NK-92 (cell line): Measurements from ENCODE around the gene ERICH4.
"Not testable (repeated sequence)": the region's sequence is repeated elsewhere in the genome, so short reads cannot be mapped to it uniquely, and the experiment has no call there.

ENCODE experiments used
- DNase-seq: peaks from one replicate; lab custom pipeline; 2025; ENCODE audit not compliant: unreplicated experiment; lab: John Stamatoyannopoulos, UW

The ERICH4 gene, protein sequence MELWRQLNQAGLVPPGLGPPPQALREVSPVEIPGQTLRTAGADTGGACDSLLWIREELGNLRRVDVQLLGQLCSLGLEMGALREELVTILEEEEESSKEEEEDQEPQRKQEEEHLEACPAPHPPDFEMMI

DNA sequence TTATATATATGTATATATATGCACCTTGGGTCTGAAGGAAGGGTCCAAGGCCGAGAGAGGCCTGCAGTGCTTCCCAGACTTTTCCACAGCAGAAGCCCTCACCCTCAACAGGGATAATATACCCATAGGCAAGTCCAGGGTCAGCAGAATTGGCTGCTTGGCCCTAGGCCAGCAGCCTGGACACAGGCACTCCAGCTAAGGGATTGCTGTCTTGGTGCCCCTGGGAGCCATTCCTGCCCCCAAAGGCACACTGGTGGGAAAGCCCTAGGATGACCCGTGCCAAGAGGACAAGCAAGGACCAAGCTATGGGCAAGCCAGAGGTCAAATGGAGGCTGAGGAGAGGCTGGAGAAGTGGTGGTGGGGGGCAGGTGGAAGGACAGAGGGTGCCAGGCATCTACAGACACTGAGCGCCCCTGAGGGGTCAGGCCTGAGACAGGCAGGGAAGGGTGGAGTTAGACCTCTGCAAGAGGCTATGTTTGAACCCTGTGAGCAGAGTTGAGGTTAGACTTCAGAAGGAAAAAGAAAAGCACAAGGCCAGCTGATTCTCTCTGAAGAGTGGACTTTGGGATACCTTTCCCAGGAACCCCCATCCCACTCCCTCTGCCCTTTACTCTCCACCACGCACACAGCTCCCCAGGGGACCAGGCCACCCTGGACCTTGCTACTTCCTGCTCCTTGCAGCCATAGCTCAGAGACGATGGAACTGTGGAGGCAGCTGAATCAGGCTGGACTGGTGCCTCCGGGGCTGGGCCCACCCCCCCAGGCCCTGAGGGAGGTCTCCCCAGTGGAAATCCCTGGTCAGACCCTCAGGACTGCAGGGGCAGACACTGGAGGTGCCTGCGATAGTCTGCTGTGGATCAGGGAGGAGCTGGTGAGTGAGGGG lies at the start of gene ERICH4:
Gene ERICH4, plus strand, starts transcription at position 684 of the 883 bp plus-strand sequence. Its CDS starts 14 bp downstream, at position 698.
- DNase-seq = no peak

DNA sequence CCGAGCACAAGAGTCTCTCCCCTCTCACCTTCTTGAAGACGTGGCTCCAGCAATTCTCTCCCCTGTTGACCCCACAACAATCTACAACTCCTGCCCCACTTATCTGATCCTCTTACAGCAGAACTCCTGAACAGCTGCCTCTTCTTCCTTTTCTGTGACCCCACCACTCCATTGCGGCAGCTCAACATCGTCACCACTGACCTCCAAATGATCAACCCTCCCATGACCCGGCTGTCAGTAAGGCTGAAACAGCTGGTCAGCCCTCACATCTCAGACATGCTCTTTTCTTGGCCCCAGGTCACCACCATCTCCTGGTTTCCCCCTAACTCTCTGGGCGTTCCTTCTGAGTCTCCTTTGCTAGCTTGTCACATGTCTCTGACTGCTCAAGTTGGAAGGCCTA lies 47.6 kb upstream of the ERICH4 start:
- DNase-seq = no peak

DNA sequence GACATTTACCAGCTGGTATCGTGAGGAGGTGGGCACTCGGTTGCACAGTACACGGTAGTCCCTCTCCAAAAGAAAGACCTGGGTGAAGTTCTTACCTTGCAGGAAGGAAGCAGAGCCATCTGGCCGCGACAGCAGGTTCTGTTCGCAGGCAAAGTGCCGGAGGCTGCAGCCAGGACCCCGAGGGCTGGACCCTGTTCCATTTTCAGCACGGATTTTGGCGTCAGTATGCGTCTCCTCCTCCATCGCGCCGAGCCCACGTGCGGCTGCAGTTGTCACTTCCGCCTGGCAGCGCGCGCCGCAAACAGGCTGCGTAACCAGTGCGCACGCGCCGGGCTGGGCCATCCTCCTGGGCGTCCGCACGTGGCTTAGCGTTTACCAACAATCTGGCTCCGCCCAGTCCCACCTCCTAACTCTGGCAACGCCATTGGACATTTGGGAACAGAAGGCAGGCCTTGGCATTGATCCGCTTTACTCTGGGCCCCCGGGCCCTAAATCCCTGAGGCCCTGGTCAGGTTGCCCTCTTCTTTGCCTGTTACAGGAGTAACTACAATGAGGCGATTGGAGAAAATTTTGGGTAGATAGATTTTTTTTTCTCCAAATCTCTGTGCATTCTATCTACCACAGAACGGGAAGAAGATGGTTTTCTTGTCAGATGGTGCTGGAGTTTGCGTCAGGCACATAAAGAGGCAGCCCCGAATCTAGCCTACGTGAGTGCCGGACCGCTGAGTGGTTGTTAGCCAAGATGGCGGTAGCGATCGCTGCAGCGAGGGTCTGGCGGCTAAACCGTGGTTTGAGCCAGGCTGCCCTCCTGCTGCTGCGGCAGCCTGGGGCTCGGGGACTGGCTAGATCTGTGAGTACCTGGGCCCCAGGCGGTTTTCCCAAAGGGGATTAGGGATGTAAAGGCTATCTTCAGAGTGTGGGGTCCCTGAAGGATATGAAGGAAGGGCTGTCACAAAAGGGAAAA lies 45.6 kb upstream of the ERICH4 start, which contains the start of the genes BCKDHA and EXOSC5:
Gene BCKDHA, plus strand, starts transcription at position 733 of the 964 bp plus-strand sequence. Its CDS starts 10 bp downstream, at position 743.
Gene EXOSC5, minus strand, starts transcription at position 274 of the 964 bp plus-strand sequence. Its CDS starts 31 bp downstream, at position 243.
- peak; percentile 85 for DNase-seq

DNA sequence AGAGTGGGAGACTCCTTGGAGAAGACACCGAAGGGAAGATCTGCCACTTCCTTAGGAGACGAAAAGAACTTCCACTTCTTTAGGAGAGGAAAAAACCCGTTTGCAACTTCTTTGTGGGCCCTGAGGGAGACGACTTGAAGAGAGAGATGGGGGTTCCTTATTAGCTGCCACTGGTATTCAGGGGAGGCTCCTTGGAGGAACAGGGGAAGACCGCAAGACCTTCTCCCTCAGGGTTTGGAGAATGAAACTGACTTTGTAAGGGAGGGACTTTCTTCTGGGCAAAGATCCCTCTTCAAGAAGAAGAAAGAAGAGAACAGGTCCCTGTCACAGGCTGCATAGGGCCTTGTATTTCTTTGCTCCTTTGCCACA lies 44.9 kb upstream of the ERICH4 start:
- DNase-seq = no peak

DNA sequence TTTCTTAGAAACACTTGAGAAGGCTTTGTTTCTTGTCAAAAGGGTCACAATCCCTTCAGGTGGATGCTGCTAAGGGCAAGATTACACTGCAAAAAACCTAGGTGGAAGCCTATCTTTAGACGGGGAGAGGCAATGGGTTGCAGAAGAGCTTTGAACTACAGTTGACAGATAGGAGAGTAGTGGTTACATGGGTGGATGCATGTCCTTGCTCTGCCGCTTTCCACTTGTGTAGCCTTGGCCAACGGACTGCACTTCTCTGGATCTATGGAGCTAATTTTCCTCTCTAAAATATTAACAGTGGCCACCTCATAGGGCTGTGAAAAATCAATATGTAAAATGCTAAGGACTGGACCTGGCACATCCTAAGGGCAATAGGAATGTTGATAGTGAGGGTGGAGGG lies 44.4 kb upstream of the ERICH4 start:
- no peak for DNase-seq

DNA sequence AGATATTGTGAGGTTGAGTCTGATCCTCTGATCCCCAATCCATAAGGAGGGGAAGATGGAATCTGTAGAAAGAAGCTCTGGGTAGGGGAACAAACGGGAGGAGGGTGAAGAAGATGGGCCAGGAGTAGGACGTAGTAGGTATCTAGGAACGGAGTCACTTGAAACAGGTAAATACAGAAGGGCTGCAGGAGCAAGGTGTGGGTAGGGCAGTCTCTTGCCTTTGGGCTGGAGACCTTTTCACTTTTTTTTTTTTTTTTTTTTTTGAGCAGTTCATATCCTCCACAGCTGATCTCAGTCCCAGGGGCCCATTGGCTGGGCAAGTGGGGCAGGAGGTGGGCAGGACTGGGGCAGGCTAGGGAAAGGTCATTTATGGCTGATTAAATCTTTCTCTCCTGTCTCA lies 43.9 kb upstream of the ERICH4 start:
- DNase-seq = no peak

DNA sequence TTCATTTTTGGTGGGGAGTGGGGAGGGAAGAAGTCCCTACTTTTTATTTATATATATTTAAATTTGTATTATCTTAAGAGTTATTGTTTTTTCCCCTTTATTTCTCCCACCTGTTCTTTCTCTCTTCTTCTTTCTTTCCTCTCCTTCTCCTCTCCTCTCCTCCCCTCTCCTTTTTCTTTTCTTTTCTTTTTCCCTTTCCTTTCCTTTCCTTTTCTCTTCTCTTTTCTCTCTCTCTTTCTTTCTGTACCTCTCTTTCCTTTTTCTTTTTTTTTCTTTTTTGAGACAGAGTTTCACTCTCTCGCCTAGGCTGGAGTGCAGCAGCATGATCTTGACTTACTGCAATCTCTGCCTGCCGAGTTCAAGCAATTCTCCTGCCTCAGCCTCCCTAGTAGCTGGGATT lies 43.4 kb upstream of the ERICH4 start:
- no peak for DNase-seq

DNA sequence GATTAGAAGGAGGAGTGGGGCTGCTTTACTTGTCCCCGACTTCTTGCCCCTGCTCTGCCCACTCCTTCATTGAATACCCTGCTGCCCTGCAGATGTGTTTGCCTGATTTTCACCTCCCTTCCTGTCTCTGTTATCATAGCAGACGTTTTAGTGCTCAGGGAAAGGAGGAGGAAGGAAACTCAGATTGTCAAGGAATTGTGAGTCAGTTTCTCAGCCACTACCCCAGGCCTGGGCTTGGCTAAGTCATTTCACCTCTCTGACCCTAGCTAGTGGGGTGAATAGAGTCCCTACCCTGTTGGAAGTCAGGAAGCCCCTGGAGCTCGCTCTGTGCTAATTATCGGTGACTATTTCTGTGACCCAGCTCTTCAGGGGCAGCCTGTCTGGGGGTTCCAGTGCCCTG lies 41.5 kb upstream of the ERICH4 start:
- no peak for DNase-seq

DNA sequence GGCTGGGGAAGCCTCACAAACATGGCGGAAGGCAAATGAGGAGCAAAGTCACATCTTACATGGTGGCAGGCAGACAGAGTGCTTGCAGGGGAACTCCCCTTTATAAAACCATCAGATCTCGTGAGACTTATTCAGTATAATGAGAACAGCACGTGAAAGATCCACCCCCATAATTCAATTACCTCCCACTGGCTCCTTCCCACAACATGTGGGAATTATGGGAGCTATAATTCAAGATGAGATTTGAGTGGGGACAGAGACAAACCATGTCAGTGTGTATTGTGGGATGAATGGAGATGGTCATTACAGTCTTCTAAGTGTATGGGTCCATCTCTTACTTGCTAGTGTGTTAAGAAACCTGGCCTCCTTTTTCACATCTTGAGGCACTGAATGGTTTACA lies 40.9 kb upstream of the ERICH4 start:
- DNase-seq = no peak

DNA sequence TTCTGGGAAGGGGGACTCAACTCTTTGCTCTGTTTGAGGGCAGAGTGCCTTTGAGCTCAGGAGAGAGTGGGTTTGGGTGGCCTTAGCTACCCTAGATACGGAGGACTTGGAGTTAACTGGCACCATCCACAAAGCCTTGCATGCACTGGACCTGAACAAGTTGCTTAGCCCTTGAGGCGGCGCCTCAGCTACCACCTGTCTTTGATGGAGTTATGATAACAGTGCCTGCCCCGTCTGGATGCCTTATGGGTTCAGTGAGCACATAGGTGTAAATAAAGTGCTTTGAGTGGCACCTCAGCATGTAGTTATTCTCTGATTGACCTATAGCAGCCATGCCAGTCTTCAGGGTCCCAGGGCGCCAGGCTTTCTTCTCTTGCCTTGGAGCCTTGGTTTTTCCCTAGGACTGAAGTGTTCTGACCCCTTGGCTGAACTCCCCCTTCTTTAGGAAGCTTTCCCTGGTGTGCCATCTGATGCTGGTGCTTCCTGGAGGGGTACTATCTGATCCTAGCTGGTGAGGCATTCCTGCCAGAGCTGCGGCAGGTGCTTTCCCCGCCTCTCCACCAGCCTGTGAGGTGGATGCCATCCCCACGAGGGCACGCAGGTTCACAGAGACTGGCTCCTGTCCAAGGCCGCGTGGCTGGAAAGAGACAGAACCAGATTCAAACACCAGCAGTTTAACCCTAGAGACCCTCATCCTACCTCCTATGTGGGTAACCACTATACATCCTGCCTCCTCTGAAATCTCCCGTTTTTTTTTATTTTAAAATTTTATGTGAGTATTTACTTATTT lies 39.6 kb upstream of the ERICH4 start:
- no peak for DNase-seq

DNA sequence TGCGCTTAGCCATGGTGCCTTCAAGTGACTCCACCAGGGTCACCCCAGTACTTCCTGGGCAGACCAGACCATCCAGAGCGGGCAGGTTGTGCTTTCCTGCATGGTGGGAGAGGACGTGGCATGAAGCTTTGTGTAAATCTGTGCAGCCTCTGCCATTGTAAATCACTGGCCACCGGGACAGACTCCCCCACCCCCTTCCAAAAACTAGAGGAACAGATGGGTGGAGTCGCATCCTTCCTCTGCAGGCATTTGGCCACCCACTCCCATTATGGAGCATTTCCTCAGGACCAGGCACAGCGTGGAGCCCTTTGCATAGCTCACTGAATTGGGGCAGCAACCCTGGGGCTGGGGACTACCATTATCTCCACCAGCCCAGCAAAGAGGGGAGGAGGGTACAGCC lies 37.2 kb upstream of the ERICH4 start:
- DNase-seq = no peak

DNA sequence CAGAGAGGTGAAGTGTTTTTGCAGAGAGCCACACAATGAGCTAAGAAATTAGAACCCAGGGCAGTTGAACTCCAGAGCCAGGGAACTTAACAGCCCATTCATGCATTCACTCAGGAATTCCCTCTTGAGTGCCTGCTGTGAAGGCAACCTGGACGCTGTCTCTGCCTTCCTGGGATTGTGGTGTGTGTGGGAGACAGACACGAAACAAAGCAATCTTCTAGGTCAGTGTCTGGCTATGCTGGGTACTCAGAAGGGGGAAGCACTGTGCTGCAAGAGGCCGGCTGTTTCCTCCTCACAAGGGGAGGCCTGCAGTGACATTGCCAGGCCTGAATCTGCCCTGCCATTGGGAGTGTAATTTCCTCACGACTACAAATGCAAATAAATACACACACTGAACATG lies 35.7 kb upstream of the ERICH4 start:
- DNase-seq = no peak

DNA sequence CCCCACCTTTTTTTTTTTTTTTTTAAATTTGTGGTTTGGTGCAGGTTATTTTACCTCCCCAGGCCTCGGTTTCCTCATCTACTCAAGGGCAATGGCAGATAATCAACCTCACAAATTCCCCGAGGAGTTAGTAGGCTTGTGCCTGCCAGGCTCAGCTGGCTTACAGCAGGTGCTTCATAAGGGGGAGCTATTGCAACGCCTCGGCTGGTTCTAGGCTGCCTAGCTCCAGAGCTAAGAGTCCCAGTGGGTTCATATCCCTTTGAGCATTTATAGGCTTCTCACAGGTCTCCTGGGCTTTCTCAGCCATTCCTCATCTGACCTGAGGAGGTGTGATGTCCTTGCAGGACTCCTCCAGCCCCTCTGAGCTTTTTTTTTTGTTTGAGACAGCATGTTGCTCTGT lies 34.7 kb upstream of the ERICH4 start:
- no peak for DNase-seq

DNA sequence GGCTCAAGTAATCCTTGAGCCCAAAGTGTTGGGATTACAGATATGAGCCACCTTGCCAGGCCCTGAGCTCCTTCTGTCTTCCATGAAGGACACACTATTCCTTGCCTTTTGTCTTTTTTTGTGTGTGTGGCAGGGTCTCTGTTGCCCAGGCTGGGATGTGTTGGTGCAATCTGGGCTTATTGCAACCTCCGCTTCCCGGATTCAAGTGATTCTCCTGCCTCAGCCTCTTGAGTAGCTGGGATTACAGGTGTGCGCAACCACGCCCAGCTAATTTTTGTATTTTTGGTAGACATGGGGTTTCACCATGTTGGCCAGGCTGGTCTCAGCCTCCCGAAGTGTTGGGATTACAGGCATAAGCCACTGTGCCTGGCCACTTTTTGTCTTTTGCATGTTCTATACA lies 34.1 kb upstream of the ERICH4 start:
- not testable (repeated sequence) for DNase-seq

DNA sequence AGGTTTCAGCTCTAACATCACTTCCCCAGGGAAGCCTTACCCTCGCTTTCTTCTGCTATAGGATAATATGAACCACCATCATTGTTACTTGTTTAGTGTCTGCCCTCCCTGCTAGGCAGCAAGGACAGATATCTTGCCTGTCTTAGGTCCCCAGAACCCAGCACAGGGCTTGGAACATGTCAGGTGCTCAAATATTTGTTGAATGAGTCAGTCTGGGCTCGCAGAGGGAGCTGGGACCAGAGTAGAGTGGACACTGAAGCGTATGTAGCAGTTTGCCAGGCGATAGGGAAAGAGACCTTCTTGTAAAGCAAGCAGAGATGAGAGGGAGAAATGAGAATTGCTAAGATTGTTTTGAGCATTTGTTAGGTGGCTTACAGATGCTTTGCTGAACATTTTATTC lies 33.7 kb upstream of the ERICH4 start:
- no peak for DNase-seq

DNA sequence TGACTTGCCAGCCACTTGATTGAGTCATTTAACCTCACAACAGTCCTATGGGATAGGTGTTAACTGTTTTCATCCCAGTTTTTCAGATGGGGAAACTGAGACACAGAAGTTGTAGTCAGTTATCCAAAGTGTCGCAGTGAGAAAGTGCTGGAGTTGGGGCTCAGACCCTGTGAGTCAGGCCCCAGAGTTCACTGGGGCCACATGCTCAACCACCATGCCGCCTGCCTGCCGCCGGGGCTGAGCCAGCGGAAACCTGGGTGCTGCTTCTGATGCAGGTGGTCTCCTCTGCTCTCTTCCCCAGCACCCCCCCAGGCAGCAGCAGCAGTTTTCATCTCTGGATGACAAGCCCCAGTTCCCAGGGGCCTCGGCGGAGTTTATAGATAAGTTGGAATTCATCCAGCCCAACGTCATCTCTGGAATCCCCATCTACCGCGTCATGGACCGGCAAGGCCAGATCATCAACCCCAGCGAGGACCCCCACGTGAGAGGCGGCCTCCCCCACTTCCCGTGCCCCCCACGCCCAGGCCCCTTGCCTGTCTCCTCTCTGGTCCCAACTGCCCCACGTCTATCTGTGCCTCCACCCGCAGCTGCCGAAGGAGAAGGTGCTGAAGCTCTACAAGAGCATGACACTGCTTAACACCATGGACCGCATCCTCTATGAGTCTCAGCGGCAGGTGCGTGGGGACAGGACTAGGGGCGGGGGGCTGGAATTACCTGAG lies 32.5 kb upstream of the ERICH4 start:
- DNase-seq = no peak

DNA sequence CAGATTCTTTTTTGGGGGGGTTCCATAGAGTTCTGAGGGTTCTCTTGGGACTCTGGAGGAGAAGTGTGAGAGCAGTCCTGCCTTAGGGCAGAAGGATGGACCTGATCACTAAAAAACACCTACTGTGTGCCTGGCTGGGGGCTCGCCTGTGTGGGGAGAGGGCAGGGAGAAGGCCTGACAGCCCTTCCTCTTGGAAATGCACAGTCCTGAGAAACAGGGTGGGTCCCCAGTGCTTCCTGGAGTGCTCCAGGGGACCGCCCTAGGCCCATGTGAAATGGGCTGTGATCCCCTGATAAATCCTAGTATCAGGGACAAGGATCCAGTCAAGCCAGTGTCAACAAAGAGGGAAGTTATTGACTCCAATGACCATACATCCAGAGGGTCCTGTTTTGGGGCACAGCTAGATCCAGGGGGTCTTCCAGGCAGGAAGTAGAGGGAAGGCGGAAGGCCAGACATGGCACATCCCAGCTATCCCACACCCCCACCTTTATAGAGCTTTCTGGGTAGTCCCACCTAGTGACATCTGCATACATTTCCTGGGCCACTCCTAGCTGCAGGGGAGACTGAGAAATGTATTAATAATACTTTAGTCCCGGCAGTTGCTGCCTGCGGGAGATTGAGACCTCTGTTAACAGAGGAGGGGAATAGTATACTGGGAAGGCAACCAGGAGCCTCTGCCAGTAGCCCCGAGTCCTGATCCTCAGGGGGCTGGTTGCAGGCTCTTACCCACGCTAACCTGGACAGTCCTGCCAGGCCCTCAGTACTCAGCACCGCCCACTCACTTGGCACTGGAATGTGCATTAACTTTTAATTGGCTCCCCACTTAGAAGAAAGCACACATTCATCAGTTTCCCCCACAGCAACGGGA lies 31.6 kb upstream of the ERICH4 start:
- no peak for DNase-seq

DNA sequence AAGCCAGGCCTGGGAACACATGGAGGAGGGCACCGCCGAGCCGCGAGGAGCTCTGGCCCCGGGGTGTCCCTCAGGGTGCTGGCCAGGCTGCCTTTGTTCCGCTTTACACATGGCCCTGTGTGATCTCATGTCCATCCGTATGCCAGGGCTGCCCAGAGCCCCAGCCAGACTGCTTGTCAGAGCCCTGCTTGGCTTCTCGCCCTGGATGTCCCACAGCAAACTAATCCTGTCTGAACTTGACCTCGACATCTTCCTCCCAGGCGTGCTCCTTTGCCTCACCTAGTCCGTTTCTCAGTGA lies 31.0 kb upstream of the ERICH4 start:
- DNase-seq = no peak

DNA sequence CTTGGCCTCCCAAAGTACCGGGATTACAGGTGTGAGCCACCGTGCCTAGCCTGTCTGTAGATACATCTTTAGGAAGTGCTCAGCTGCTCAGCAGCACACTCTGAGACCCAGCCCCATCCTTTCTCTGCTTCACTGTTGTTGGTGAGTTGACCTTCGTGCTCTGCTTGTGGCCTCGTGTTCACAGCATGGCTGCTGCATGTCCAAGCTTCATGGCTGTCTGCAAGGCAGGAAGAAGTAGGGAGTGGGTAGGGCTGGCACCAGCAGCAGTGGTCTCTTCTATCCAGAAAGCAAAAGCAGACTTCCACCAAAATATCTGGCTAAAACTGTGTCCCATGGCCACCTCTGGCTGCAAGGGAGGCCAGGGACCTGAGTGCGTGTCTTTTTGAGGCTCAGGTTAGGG lies 30.0 kb upstream of the ERICH4 start:
- no peak for DNase-seq
